A549 (cell line): ENCODE data around the gene MRAS.

ENCODE experiments used
- BCL3 ChIP-seq: fragments of >200 bp; sonication (Bioruptor Twin); formaldehyde crosslinking; IDR thresholded peaks from 3 replicates; pipeline ENCODE4 v1.6.1; 2016
- CHD2 ChIP-seq: fragments of 150-350 bp; IDR thresholded peaks from 2 replicates; pipeline ENCODE4 v1.6.1; 2014; ENCODE audit warnings: low read length; ENCODE audit not compliant: partially characterized antibody
- CHD4 ChIP-seq: fragments of 200-600 bp; sonication (generic); IDR thresholded peaks from 2 replicates; pipeline ENCODE4 v1.6.1; 2016; ENCODE audit warnings: antibody characterized with exemption, mild to moderate bottlenecking, borderline replicate concordance
- CTCF ChIP-seq: fragments of >200 bp; sonication (Bioruptor Twin); formaldehyde crosslinking; IDR thresholded peaks from 3 replicates; pipeline ENCODE4 v1.5.1; 2016
- EP300 ChIP-seq, 2 experiments: fragments of >200 bp; sonication (Bioruptor Twin); formaldehyde crosslinking; IDR thresholded peaks; 2 replicates in 1 of 2; 3 replicates in 1 of 2; pipeline ENCODE4 v1.6.1; 2016 to 2017
- MAZ ChIP-seq: fragments of 150-350 bp; IDR thresholded peaks from 2 replicates; pipeline ENCODE4 v1.6.1; 2014; ENCODE audit warnings: antibody characterized with exemption, low read depth, low read length, borderline replicate concordance
- MYC ChIP-seq: IDR thresholded peaks from 2 replicates; pipeline ENCODE4 v1.6.1; 2012; ENCODE audit warnings: mild to moderate bottlenecking, inconsistent platforms, low read length, improper control_type of control experiment, borderline replicate concordance
- PHF8 ChIP-seq: fragments of 200-600 bp; sonication (generic); IDR thresholded peaks from 2 replicates; pipeline ENCODE4 v1.6.1; 2016; ENCODE audit warnings: low read depth, mild to moderate bottlenecking, antibody characterized with exemption, moderate library complexity, borderline replicate concordance
- POLR2A ChIP-seq: IDR thresholded peaks from 2 replicates; pipeline ENCODE4 v1.6.1; 2012; ENCODE audit warnings: mild to moderate bottlenecking, low read length
- RFX5 ChIP-seq: fragments of 450-650 bp; IDR thresholded peaks from 2 replicates; pipeline ENCODE4 v1.7.1; 2014; ENCODE audit warnings: antibody characterized with exemption, mild to moderate bottlenecking, moderate library complexity
- TF ChIP-seq, protein P1 (sequence below): fragments of 450-650 bp; IDR thresholded peaks from 2 replicates; pipeline ENCODE4 v1.6.1; 2014; ENCODE audit warnings: antibody characterized with exemption

DNA sequence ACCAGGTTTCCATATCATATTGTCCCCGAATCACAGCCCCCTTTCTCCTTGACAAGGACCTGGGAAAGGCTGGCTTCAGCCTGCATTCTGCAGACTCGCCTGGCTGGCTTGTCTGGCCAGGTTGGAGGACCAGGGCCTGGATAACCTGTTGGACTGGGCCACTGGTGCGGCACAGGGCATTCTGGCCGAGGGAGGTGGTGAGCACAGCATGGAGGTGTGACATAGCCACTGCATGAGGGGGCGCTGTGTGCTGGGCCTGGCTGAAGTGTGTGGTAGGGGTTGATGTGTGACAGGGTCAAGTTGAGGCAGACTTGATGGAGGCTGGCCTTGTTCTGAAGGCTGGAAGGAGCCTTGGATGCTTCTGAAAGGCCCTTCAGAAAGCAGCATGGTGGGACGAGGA, 88.9 kb downstream of the MRAS start:
- TF ChIP-seq CHD2 (no peak), POLR2A (no peak), PHF8 (no peak), MYC (no peak), CTCF (no peak), RFX5 (no peak), BCL3 (no peak), CHD4 (no peak), EP300 (IDR thresholded peaks at IDR 0.05) (no peak), MAZ (no peak)
- TF ChIP-seq, protein P1, sequence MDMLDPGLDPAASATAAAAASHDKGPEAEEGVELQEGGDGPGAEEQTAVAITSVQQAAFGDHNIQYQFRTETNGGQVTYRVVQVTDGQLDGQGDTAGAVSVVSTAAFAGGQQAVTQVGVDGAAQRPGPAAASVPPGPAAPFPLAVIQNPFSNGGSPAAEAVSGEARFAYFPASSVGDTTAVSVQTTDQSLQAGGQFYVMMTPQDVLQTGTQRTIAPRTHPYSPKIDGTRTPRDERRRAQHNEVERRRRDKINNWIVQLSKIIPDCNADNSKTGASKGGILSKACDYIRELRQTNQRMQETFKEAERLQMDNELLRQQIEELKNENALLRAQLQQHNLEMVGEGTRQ = no peak
